Endodermal cell (in vitro differentiated cells): ENCODE results near the gene ADCY2. TPM values are rescaled to one million over a fixed set of nuclear protein-coding genes. Genes with fewer than 3 reads are reported as not detected.

Experiments
- DNase-seq: peaks from one replicate; pipeline ENCODE4 v3.0.0-alpha.2; 2017
- H3K27ac ChIP-seq: 2 replicates; pipeline ENCODE4 v1.5.1; 2013; ENCODE audit warnings: mild to moderate bottlenecking, low read depth, low read length, moderate library complexity
- H3K27me3 ChIP-seq: 2 replicates; pipeline ENCODE4 v1.6.1; 2013; ENCODE audit warnings: mild to moderate bottlenecking, low read length, moderate library complexity; ENCODE audit not compliant: insufficient read depth, control insufficient read depth, poor library complexity, severe bottlenecking
- H3K36me3 ChIP-seq: 2 replicates; pipeline ENCODE4 v1.7.0; 2013; ENCODE audit warnings: mild to moderate bottlenecking, low read length, moderate library complexity; ENCODE audit not compliant: control insufficient read depth, insufficient read depth
- H3K4me1 ChIP-seq: one replicate; pipeline ENCODE4 v1.7.0; 2013; ENCODE audit warnings: low read length; ENCODE audit not compliant: control insufficient read depth, insufficient read depth
- H3K4me3 ChIP-seq: 2 replicates; pipeline ENCODE4 v1.5.1; 2013; ENCODE audit warnings: mild to moderate bottlenecking, low read length, moderate library complexity
- H3K9ac ChIP-seq: 2 replicates; pipeline ENCODE4 v1.6.1; 2013; ENCODE audit warnings: mild to moderate bottlenecking, low read length, moderate library complexity; ENCODE audit not compliant: poor library complexity, severe bottlenecking; ENCODE audit errors: extremely low read depth
- H3K9me3 ChIP-seq: 2 replicates; pipeline ENCODE4 v1.6.1; 2013; ENCODE audit warnings: mild to moderate bottlenecking, low read length, moderate library complexity; ENCODE audit not compliant: control insufficient read depth
- H3K27ac Mint-ChIP-seq: 2 replicates; pipeline ENCODE4 v1.8.0; 2020; ENCODE audit warnings: mixed read lengths
- H3K27me3 Mint-ChIP-seq: 2 replicates; pipeline ENCODE4 v1.8.0; 2021; ENCODE audit warnings: mild to moderate bottlenecking, mixed read lengths; ENCODE audit not compliant: insufficient read depth
- H3K36me3 Mint-ChIP-seq: 2 replicates; pipeline ENCODE4 v1.8.0; 2020; ENCODE audit warnings: low read depth, mixed read lengths
- H3K4me1 Mint-ChIP-seq: 2 replicates; pipeline ENCODE4 v1.8.0; 2020; ENCODE audit warnings: mixed read lengths
- H3K4me3 Mint-ChIP-seq: 2 replicates; pipeline ENCODE4 v1.8.0; 2020; ENCODE audit warnings: mild to moderate bottlenecking, moderate library complexity, mixed read lengths
- H3K9me3 Mint-ChIP-seq: 2 replicates; pipeline ENCODE4 v1.8.0; 2020; ENCODE audit warnings: mild to moderate bottlenecking, mixed read lengths
- CTCF ChIP-seq: fragments of 200-600 bp; sonication (generic); conservative IDR thresholded peaks from 2 replicates; pipeline ENCODE4 v1.5.0; 2021; ENCODE audit warnings: antibody characterized with exemption, mild to moderate bottlenecking
- WGBS, 2 experiments: methylation state at CpG; one replicate each; pipeline versions ENCODE4 v1.1.5 to v1.1.7; 2013; ENCODE audit warnings: missing lambda C conversion rate in 2 of 2, mixed read lengths in 1 of 2; ENCODE audit not compliant: insufficient coverage in 1 of 2, insufficient read length in 1 of 2; 5-methylcytosine and 5-hydroxymethylcytosine counted together
- total RNA-seq, 2 donors: library from RNA; stranded (reverse); fragmentation: NEBNext Ultra II Directional in 1 of 2; extraction: Animal tissue kit (Norgen Biotek cat#: 25700) in 1 of 2; gene quantifications; 2 replicates in 1 of 2; 3 replicates in 1 of 2; pipeline ENCODE4 v1.2.1, GENCODE V29; 2021

The ADCY2 gene
- total RNA-seq, 2 donors from 2014 or later: 61.5 to 63.2 TPM

- Histone ChIP-seq H3K9ac (no peak overlapping the region), H3K4me1 (no peaks in the 10 kb centered on the region), H3K27me3 (no peaks in the 10 kb centered on the region), H3K9me3 (no peaks in the 10 kb centered on the region), H3K4me3 (no peak overlapping the region), H3K36me3 (peaks cover 16% of the 10 kb centered on the region), H3K27ac (no peak overlapping the region)
- H3K4me3 Mint-ChIP-seq: no peak overlapping the region
- H3K27ac Mint-ChIP-seq: no peak overlapping the region
- no peaks in the 10 kb centered on the region for H3K9me3 Mint-ChIP-seq
- H3K36me3 Mint-ChIP-seq: peaks cover 24% of the 10 kb centered on the region
- 83 to 86% methylated on average over 1 to 4 of the region's 4 CpGs for WGBS, 2 experiments
- DNase-seq: no peak
- no peaks in the 10 kb centered on the region for H3K27me3 Mint-ChIP-seq
- H3K4me1 Mint-ChIP-seq: peaks cover 29% of the 10 kb centered on the region
- TF ChIP-seq CTCF: no peak
Measured at GRCh38 chr5:7426284-7426683, 30.3 kb downstream of the ADCY2 start.

GRCh38 chr5:7434914-7435313 is 39.0 kb downstream of the ADCY2 start:
- no peaks in the 10 kb centered on the region for H3K4me1 Mint-ChIP-seq
- H3K27me3 Mint-ChIP-seq: no peaks in the 10 kb centered on the region
- H3K9me3 ChIP-seq: no peaks in the 10 kb centered on the region
- no peak overlapping the region for H3K9ac ChIP-seq
- H3K36me3 ChIP-seq: peaks cover 25% of the 10 kb centered on the region
- H3K27ac Mint-ChIP-seq: no peak overlapping the region
- no peak overlapping the region for H3K4me3 Mint-ChIP-seq
- H3K36me3 Mint-ChIP-seq: peaks cover 24% of the 10 kb centered on the region
- whole genome bisulfite sequencing, 2 experiments: 89 to 96% methylated on average over 5 to 6 of the region's 6 CpGs
- H3K4me1 ChIP-seq: no peaks in the 10 kb centered on the region
- no peaks in the 10 kb centered on the region for H3K27me3 ChIP-seq
- H3K9me3 Mint-ChIP-seq: peaks cover 1% of the 10 kb centered on the region
- no peak for DNase-seq
- no peak overlapping the region for H3K27ac ChIP-seq
- no peak for TF ChIP-seq CTCF
- no peak overlapping the region for H3K4me3 ChIP-seq

- no peaks in the 10 kb centered on the region for H3K9me3 ChIP-seq
- DNase-seq: no peak
- no peak for TF ChIP-seq CTCF
- H3K27me3 ChIP-seq: no peaks in the 10 kb centered on the region
- 95 to 100% methylated on average over 2 to 3 of the region's 3 CpGs for WGBS, 2 experiments
- H3K9ac ChIP-seq: no peak overlapping the region
- no peak overlapping the region for H3K4me3 Mint-ChIP-seq
- H3K4me3 ChIP-seq: no peak overlapping the region
- H3K27ac ChIP-seq: no peak overlapping the region
- peaks cover 1% of the 10 kb centered on the region for H3K9me3 Mint-ChIP-seq
- no peak overlapping the region for H3K27ac Mint-ChIP-seq
- no peaks in the 10 kb centered on the region for H3K27me3 Mint-ChIP-seq
- H3K4me1 ChIP-seq: no peaks in the 10 kb centered on the region
- H3K36me3 ChIP-seq: peaks cover 25% of the 10 kb centered on the region
- H3K4me1 Mint-ChIP-seq: no peaks in the 10 kb centered on the region
- H3K36me3 Mint-ChIP-seq: peaks cover 24% of the 10 kb centered on the region
Measured at GRCh38 chr5:7435503-7435902, 39.6 kb downstream of the ADCY2 start.
